Epithelial cell of proximal tubule (primary cell): Measurements from ENCODE around the gene BAIAP3. TPM values are rescaled to one million over a fixed set of nuclear protein-coding genes. Genes with fewer than 3 reads are reported as not detected.

Experiments used
- DNase-seq: peaks from one replicate; pipeline ENCODE4 v3.0.0-alpha.2; 2011; ENCODE audit warnings: low read depth
- H3K4me3 ChIP-seq: 2 replicates; pipeline ENCODE4 v1.5.1; 2011; ENCODE audit warnings: low read depth, mild to moderate bottlenecking, low read length
- CTCF ChIP-seq: conservative IDR thresholded peaks from 2 replicates; pipeline ENCODE4 v1.5.1; 2012; ENCODE audit warnings: low read depth, mild to moderate bottlenecking, low read length
- total RNA-seq: library from RNA; depleted of rRNA; stranded (reverse); fragments of >200 nt; gene quantifications from 2 replicates; pipeline ENCODE4 v1.2.3, GENCODE V29; 2015

Gene BAIAP3
- total RNA-seq, 1 donor from 2014 or later = 3.9 TPM

DNA sequence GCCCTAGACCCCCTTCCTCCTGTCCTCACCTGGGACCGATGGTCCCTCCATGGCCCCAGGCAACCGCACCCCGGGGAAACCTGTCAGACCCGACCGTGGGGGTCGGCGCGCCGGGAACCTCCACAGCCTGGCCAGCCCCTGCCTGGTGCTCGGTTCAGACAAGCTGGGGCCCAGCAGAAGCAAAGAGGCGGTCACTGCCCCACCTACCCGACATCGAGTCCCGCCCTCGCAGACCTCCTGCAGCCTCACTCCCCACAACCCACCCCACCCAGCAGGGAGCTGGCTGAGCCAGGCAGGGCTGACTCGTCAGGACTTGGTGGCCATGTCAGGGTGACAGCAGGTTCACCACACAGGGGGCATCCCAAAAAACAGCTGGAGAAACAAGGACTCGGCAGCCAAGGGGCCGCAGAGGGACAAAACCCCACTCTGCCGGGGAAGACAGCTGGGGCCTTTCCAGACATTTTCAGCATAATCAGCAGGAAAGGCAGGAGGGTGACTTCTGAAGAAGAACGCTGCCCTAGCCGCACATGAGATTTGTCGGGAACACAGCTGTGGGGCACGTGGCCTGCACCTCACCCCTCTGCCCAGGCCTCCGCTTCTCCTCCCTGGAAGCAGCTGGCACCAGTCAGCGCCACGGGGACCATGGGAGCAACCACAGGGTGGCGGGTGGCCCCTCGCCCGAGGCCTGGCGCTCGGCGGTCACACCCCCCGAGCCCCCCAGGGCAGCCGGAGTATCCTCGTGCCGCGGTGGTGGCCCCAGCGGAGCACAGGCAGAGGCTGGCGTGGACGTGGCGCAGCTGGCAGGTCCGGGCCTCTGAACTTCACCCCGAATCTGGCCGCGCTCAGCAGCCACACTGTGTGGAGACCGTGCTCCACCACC, 41.2 kb downstream of the BAIAP3 start:
- DNase-seq = no peak
- no peak overlapping the region for H3K4me3 ChIP-seq
- TF ChIP-seq CTCF = no peak

DNA sequence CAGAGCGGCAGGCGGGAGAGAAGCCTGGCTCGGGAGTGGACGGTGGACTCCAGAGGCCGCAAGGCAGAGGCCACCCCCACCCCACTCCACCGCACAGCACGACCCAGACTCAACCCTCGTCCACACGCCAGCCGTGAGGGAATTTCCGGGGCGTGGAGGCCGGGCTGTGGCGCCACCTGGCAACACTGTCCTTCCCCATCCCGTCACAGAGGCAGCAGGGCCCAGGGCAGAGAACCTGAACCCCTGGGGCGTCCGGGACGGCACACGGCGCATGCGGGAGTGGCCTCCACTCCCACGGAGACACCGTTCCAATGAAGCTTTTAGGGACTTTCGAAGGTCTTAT, 41.8 kb downstream of the BAIAP3 start:
- no peak for DNase-seq
- no peak overlapping the region for H3K4me3 ChIP-seq
- no peak for TF ChIP-seq CTCF

DNA sequence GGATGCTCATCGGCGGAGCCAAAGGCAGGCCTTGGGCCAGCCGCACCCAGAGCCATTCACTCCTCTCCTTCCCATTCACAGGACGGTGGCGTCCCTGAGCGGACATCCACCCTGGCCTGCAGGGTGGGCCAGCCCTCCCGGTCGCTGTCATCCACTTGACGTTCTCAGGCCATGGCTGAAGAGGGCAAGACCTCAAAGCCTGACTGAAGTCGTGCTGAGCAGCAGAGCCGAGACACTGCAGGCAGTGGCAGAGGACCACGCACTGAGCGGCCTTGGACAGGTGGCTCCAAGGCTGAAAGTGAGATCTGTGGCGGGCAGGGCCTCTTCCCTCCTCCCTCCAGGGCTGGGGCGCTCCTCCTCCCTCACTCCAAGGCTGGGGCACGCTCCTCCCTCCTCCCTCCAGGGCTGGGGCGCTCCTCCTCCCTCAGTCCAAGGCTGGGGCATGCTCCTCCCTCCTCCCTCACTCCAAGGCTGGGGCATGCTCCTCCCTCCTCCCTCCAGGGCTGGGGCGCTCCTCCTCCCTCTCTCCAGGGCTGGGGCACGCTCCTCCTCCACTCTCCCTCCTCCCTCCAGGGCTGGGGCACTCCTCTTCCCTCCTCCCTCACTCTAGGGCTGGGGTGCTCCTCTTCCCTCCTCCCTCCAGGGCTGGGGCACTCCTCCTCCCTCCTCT, 42.4 kb downstream of the BAIAP3 start:
- H3K4me3 ChIP-seq = no peak overlapping the region
- no peak for TF ChIP-seq CTCF
- DNase-seq = no peak

DNA sequence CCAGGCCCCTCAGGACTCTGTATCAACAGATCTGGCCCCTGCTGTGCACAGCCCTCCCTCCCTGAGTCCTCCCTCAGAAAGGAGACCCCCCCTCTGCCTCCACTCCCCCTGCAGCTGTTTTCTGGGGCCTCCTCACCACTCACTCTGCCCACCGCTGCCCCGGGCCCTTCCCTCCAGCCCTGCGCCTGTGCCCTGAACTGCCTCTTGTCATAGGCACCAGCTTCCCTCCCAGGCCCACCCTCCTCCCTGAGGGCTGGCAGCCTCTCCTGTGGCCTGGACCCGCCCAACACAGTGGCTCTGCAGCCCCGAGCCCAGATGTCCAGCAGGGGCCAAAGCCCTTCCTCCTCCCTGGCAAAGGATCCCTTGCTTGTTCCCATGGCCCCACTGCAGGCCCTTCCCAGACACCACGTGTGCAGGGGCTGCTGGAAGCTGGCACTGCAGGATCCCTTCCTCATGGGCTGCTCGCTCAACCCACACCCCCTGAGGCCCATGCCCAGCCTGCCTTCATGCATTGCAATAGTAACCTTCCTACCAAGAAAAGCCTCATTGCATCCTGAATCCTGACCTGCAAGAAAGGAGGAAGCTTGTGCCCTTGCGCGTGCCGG, 44.1 kb downstream of the BAIAP3 start:
- H3K4me3 ChIP-seq = no peak overlapping the region
- no peak for TF ChIP-seq CTCF
- no peak for DNase-seq

DNA sequence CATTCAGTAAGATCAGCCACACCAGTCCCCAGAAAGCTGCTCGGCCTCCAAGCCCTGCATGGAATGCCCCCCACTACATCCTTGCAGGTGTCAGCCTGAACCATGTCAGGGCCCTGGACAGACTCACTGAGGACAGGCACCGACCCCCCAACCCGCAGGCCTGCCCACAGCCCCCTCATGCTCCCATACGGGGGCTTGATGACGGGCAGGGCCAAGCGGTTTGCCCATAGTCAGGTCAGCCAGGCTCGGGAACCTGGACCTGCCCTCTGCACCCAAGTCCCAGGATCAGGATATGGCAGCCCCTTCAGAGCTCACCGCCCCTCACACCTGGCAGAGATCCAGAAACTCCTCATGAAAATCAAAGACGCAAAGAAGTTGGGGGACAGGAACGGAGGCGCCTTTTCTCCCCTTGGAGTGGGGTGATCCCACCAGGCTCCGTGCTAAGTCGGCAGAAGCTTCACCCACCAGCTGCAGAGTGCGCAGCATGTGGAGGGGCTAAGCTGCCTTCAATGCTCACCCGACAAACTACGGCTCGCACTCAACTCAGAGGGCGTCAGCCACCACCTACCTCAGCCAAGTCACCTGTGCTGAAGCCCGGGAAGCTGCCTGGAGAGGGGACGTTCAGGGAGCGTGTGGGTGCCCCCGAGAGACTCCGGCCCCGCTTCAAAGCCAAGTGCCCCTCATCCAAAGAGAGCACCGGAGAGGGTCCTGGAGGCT, 44.8 kb downstream of the BAIAP3 start:
- TF ChIP-seq CTCF = no peak
- peak overlapping the region; percentile 60 for H3K4me3 ChIP-seq
- no peak for DNase-seq

GRCh38 chr16:1378804-1379303, 45.4 kb downstream of the BAIAP3 start:
- peak overlapping the region; percentile 60 for H3K4me3 ChIP-seq
- no peak for TF ChIP-seq CTCF
- DNase-seq = peak; percentile 12
